Neutrophil (primary cell): ENCODE data around the gene ANKRD24.

ENCODE experiments used
- H3K27ac ChIP-seq: fragments of 200-600 bp; sonication (generic); 2 replicates; pipeline ENCODE4 v1.5.1; 2016; ENCODE audit warnings: mild to moderate bottlenecking, moderate library complexity
- H3K27me3 ChIP-seq: fragments of 200-600 bp; sonication (generic); 2 replicates; pipeline ENCODE4 v1.6.0; 2016; ENCODE audit warnings: mild to moderate bottlenecking
- H3K36me3 ChIP-seq: fragments of 200-600 bp; sonication (generic); 2 replicates; pipeline ENCODE4 v1.5.1; 2017
- H3K4me1 ChIP-seq, 2 experiments: fragments of 200-600 bp in 1 of 2; sonication (generic) in 1 of 2; 1 replicate in 1 of 2; 2 replicates in 1 of 2; pipeline versions ENCODE4 v1.5.1 to v1.6.1; 2013 to 2016; ENCODE audit warnings: low read depth in 1 of 2, low read length in 1 of 2, mild to moderate bottlenecking in 1 of 2, moderate library complexity in 1 of 2; ENCODE audit not compliant: control insufficient read depth in 1 of 2, insufficient read depth in 1 of 2
- H3K4me3 ChIP-seq, 2 experiments: fragments of 200-600 bp in 1 of 2; sonication (generic) in 1 of 2; 1 replicate in 1 of 2; 2 replicates in 1 of 2; pipeline ENCODE4 v1.5.1; 2013 to 2016; ENCODE audit warnings: low read depth in 1 of 2, low read length in 1 of 2, mild to moderate bottlenecking in 1 of 2, moderate library complexity in 1 of 2
- H3K9me3 ChIP-seq: fragments of 200-600 bp; sonication (generic); 2 replicates; pipeline ENCODE4 v1.5.1; 2016
- TF ChIP-seq, protein P1 (sequence below): fragments of 200-600 bp; sonication (generic); IDR thresholded peaks from 2 replicates; pipeline ENCODE4 v1.5.1; 2016; ENCODE audit warnings: antibody characterized with exemption

ANKRD24 gene

DNA sequence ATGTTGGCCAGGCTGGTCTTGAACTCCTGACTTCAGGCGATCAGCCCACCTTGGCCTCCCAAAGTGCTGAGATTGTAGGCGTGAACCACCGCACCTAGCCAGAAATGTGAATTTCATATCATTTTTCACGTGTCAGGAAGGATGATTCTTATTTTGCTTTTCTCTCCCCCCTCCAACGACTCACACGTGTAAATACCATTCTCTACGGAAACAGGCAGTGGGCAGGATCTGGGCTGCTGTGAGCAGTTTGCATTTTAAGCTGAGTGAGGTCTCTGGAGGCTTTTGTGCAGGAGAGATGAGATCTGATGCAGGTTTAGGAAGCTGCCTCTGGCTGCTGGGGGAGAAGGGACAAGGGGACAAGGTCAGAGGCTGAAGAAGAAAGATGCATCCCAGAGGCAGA is 11.9 kb downstream of the ANKRD24 start:
- no peaks in the 10 kb centered on the region for H3K36me3 ChIP-seq
- no peaks in the 10 kb centered on the region for H3K4me1 ChIP-seq
- no peak overlapping the region for H3K27ac ChIP-seq
- H3K27me3 ChIP-seq = peaks cover 59% of the 10 kb centered on the region
- no peaks in the 10 kb centered on the region for H3K9me3 ChIP-seq
- H3K4me3 ChIP-seq = no peak overlapping the region
- TF ChIP-seq, protein P1, sequence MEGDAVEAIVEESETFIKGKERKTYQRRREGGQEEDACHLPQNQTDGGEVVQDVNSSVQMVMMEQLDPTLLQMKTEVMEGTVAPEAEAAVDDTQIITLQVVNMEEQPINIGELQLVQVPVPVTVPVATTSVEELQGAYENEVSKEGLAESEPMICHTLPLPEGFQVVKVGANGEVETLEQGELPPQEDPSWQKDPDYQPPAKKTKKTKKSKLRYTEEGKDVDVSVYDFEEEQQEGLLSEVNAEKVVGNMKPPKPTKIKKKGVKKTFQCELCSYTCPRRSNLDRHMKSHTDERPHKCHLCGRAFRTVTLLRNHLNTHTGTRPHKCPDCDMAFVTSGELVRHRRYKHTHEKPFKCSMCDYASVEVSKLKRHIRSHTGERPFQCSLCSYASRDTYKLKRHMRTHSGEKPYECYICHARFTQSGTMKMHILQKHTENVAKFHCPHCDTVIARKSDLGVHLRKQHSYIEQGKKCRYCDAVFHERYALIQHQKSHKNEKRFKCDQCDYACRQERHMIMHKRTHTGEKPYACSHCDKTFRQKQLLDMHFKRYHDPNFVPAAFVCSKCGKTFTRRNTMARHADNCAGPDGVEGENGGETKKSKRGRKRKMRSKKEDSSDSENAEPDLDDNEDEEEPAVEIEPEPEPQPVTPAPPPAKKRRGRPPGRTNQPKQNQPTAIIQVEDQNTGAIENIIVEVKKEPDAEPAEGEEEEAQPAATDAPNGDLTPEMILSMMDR = no peak

DNA sequence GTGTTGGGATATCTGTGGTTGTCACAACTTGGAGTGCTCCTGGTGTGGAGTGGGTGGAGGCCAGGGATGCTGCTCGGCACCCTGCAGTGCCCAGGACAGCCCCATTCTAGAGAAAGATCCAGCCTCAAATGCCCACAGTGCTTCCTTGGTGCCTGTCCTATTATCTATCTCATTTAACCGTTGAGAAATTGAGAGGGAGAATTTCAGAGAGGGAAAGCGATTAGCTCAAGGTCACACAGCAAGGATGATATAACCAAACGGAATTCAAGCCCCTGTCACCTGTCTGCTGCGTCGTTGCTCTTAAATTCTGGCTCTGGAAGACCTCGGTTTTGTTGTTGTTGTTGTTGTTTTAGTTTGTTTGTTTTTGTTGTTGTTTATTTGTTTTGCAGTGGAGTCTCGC is 13.5 kb downstream of the ANKRD24 start:
- Histone ChIP-seq H3K4me1 (no peaks in the 10 kb centered on the region), H3K27me3 (peaks cover 76% of the 10 kb centered on the region)

DNA sequence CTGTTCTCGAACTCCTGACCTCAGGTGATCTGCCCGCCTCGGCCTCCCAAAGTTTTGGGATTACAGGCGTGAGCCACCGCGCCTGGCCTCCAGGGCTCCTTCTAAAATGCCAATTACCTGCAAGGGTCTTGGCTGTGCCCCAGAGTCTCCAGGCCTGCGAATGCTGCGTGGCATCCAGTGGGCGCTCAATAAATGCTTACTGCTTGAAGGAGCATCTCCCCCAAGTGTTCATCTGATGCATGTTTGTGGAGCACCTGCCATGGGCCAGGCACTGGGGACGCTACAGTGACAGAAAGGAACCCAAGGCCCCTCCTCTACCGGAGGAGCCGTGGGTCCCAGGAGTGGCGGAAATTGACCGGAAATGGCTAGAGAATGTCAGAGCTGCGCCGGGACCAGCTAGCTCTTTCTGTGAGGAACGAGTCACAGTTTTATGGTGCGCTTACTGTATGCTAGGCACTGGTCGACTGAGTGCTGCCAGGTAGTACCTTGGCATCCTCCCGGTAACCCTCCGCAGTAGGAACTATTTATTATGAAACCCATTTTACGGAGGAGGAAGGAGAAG is 14.2 kb downstream of the ANKRD24 start:
- Histone ChIP-seq H3K4me1 (no peaks in the 10 kb centered on the region), H3K4me3 (no peak overlapping the region), H3K36me3 (no peaks in the 10 kb centered on the region), H3K27ac (no peak overlapping the region), H3K27me3 (peaks cover 83% of the 10 kb centered on the region), H3K9me3 (no peaks in the 10 kb centered on the region)
- TF ChIP-seq, protein P1 = no peak

More for the DNA sequence above, 13.5 kb downstream of the ANKRD24 start:
- no peaks in the 10 kb centered on the region for H3K9me3 ChIP-seq
- no peaks in the 10 kb centered on the region for H3K36me3 ChIP-seq
- TF ChIP-seq, protein P1 = no peak
- no peak overlapping the region for H3K4me3 ChIP-seq
- no peak overlapping the region for H3K27ac ChIP-seq

DNA sequence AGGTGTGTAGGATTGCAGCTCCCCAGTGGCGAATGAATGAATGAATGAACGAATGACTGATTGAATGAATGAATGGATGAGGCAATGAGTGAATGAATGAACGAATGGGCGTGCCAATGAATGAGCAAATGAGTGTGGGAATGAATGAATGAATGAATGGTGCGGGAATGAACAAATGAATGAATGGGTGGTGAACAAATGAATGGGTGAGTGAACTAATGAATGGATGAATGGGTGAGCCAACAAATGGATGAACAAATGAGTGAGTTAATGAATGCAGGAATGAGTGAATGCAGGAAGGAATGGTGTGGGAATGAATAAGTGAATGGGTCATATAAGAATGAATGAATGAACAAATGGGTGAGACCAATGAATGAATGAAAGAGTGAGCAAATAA is 14.7 kb downstream of the ANKRD24 start:
- H3K4me1 ChIP-seq = no peaks in the 10 kb centered on the region
- no peaks in the 10 kb centered on the region for H3K36me3 ChIP-seq
- H3K27me3 ChIP-seq = peaks cover 88% of the 10 kb centered on the region
- no peak overlapping the region for H3K27ac ChIP-seq
- no peaks in the 10 kb centered on the region for H3K9me3 ChIP-seq
- TF ChIP-seq, protein P1 = no peak
- H3K4me3 ChIP-seq = no peak overlapping the region

DNA sequence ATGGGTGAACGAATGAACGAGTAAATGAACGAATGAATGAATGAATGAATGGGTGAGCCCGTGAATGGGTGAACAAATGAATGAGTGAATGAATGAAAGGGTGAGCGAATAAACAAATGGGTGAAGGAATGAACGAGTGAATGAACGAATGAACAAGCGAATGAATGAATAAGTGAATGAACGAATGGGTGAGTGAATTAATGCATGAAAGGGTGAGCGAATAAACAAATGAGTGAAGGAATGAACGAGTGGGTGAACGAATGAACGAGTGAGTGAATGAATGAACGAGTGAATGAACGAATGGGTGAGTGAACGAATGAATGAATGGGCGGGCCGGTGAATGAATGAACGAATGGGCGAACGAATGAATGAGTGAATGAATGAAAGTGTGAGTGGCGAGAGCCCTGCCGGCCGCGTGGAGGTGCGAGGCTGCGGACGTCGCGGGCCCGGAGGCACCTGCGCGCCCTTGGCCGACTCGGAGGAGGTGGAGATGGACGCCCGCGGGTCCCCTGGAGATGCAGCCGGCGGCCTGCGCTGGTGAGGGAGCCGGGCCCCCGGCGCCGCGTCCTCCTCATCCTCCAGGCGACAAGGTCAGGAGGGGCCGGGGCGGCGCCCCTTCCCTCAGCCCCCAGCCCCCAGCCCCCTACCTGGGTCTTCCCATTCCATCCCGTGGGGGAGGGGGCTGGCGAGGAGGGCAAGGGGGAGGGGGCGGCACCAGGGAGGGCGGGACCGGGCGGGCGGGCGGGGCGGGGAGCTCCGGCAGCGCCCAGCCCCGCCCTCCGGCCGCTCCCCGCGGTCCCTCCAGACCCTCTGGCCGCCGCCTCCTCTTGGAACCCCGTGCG is 15.4 kb downstream of the ANKRD24 start:
- Histone ChIP-seq H3K4me3 (no peak overlapping the region), H3K4me1 (no peaks in the 10 kb centered on the region), H3K27me3 (peaks cover 93% of the 10 kb centered on the region), H3K36me3 (no peaks in the 10 kb centered on the region), H3K27ac (no peak overlapping the region), H3K9me3 (no peaks in the 10 kb centered on the region)
- TF ChIP-seq, protein P1 = no peak
